H1 (cell line): Measurements from ENCODE around the gene SLC39A9.

Experiments used
- CTCF ChIP-seq, 3 experiments: IDR thresholded peaks; 1 replicate in 2 of 3; 2 replicates in 1 of 3; pipeline versions ENCODE4 v1.5.1 to v1.6.1; 2011; ENCODE audit warnings: low read length in 3 of 3, mild to moderate bottlenecking in 3 of 3, inconsistent platforms in 2 of 3, low read depth in 1 of 3, moderate library complexity in 1 of 3; ENCODE audit not compliant: insufficient read depth in 1 of 3; ENCODE audit errors: control extremely low read depth in 1 of 3
- EP300 ChIP-seq, 2 experiments: IDR thresholded peaks; 1 replicate in 1 of 2; 2 replicates in 1 of 2; pipeline ENCODE4 v1.6.1; 2011 to 2012; ENCODE audit warnings: low read depth in 2 of 2, low read length in 2 of 2, mild to moderate bottlenecking in 2 of 2, borderline replicate concordance in 1 of 2, inconsistent platforms in 1 of 2, moderate library complexity in 1 of 2
- EZH2 ChIP-seq: fragments of 200-600 bp; sonication (generic); IDR thresholded peaks from 2 replicates; pipeline ENCODE4 v1.7.1; 2012; ENCODE audit warnings: low read depth, mild to moderate bottlenecking, moderate library complexity, low read length, inconsistent platforms; ENCODE audit not compliant: severe bottlenecking
- GABPA ChIP-seq: IDR thresholded peaks from 2 replicates; pipeline ENCODE4 v1.6.1; 2011; ENCODE audit warnings: mild to moderate bottlenecking, low read length, moderate library complexity, borderline replicate concordance; ENCODE audit not compliant: insufficient read depth
- MAFK ChIP-seq: IDR thresholded peaks from 2 replicates; pipeline ENCODE4 v1.6.1; 2012; ENCODE audit warnings: low read depth, mild to moderate bottlenecking, improper control_type of control experiment, low read length
- MAX ChIP-seq: IDR thresholded peaks from 2 replicates; pipeline ENCODE4 v1.6.1; 2012; ENCODE audit warnings: inconsistent platforms
- NRF1 ChIP-seq: IDR thresholded peaks from 2 replicates; pipeline ENCODE4 v1.6.1; 2011; ENCODE audit warnings: mild to moderate bottlenecking, low read depth, low read length, improper control_type of control experiment
- SP2 ChIP-seq: IDR thresholded peaks from 2 replicates; pipeline ENCODE4 v1.6.1; 2012; ENCODE audit warnings: mild to moderate bottlenecking, low read length, inconsistent platforms
- TAF1 ChIP-seq: IDR thresholded peaks from 2 replicates; pipeline ENCODE4 v1.6.1; 2011; ENCODE audit warnings: mild to moderate bottlenecking, low read depth, low read length
- USF2 ChIP-seq: IDR thresholded peaks from 2 replicates; pipeline ENCODE4 v1.6.1; 2011; ENCODE audit warnings: low read length, improper control_type of control experiment

GRCh38 chr14:69475194-69475818 is 76.8 kb downstream of the SLC39A9 start:
- TF ChIP-seq CTCF (IDR thresholded peaks at IDR 0.05; ENCODE audit: control extremely low read depth in 1 of 3, insufficient read depth in 1 of 3, low read depth in 1 of 3, low read length in 3 of 3) (peak; percentile 40 to 57 (median 45); a peak in 3 of 4 replicates), MAFK (no peak), EZH2 (no peak), NRF1 (no peak), EP300 (IDR thresholded peaks at IDR 0.05; ENCODE audit: borderline replicate concordance in 1 of 2, low read depth in 2 of 2, low read length in 2 of 2) (no peak), USF2 (no peak), GABPA (no peak), MAX (no peak), TAF1 (no peak), SP2 (no peak)
